ENCODE results near the gene CCDC12.

DNA sequence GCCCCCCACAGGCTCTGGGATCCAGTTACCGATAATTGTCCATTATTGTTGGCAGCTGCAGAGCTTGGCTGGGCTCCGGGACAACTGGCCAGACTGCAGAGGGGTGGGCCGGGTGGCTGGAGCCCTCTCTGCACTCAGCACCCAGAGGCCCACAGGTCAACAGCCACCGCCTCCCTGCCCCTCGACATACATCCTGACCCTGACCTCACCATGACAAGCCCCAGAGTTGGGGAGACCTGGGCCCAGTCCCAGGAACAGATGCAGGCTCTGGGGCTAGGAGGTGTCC lies 76.6 kb downstream of the CCDC12 start:
- TF ChIP-seq, protein P1, sequence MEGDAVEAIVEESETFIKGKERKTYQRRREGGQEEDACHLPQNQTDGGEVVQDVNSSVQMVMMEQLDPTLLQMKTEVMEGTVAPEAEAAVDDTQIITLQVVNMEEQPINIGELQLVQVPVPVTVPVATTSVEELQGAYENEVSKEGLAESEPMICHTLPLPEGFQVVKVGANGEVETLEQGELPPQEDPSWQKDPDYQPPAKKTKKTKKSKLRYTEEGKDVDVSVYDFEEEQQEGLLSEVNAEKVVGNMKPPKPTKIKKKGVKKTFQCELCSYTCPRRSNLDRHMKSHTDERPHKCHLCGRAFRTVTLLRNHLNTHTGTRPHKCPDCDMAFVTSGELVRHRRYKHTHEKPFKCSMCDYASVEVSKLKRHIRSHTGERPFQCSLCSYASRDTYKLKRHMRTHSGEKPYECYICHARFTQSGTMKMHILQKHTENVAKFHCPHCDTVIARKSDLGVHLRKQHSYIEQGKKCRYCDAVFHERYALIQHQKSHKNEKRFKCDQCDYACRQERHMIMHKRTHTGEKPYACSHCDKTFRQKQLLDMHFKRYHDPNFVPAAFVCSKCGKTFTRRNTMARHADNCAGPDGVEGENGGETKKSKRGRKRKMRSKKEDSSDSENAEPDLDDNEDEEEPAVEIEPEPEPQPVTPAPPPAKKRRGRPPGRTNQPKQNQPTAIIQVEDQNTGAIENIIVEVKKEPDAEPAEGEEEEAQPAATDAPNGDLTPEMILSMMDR (conservative IDR thresholded peaks at IDR 0.05 in 1 of 2, IDR thresholded peaks at IDR 0.05 in 1 of 2; ENCODE audit: extremely low read depth in 1 of 2, insufficient read depth in 1 of 2, low read depth in 1 of 2, low read length in 2 of 2) = no peak
- TF ChIP-seq EZH2 (IDR thresholded peaks at IDR 0.05; ENCODE audit: borderline replicate concordance, low read length) = no peak

Measured in mammary epithelial cell (primary cell).